ENCODE results near the gene UMODL1.

- TF ChIP-seq POLR2A (IDR thresholded peaks at IDR 0.05; ENCODE audit: low read depth, low read length) (no peak), SPI1 (IDR thresholded peaks at IDR 0.05; ENCODE audit: low read depth, low read length) (no peak), POLR2AphosphoS5 (IDR thresholded peaks at IDR 0.05; ENCODE audit: low read depth, low read length) (no peak), TAF1 (IDR thresholded peaks at IDR 0.05; ENCODE audit: low read depth, low read length) (no peak), POU2F2 (IDR thresholded peaks at IDR 0.05; ENCODE audit: low read depth, low read length) (no peak)
Measured at GRCh38 chr21:42079939-42080787, 9.0 kb downstream of the UMODL1 start.
